GM19023 (cell line): ENCODE data around the gene CETP.

ENCODE experiments used
- ATAC-seq: cut with Tn5 transposase; IDR thresholded peaks from one replicate; pipeline ENCODE4 v1.9.1; 2021; ENCODE audit warnings: mild to moderate bottlenecking, moderate library complexity; ENCODE audit not compliant: unreplicated experiment

The CETP gene

GRCh38 chr16:56961851-56962281 lies at the start of gene CETP:
Gene CETP, plus strand, starts transcription at chr16:56961950. Its CDS starts 30 bp downstream, at chr16:56961980.
- ATAC-seq: no peak

- no peak for ATAC-seq
These were observed 48.7 kb upstream of the CETP start for GRCh38 chr16:56912746-56913708.

GRCh38 chr16:56914896-56915295 lies 46.9 kb upstream of the CETP start:
- ATAC-seq: no peak

- ATAC-seq: no peak
These were observed 46.2 kb upstream of the CETP start for GRCh38 chr16:56915336-56916119.

GRCh38 chr16:56916571-56917403 lies 45.0 kb upstream of the CETP start:
- ATAC-seq: peak; percentile 62

- ATAC-seq: no peak
These were observed 43.2 kb upstream of the CETP start for GRCh38 chr16:56918467-56919012.

- no peak for ATAC-seq
These were observed 42.5 kb upstream of the CETP start for GRCh38 chr16:56919099-56919800.

- no peak for ATAC-seq
These were observed 40.2 kb upstream of the CETP start for GRCh38 chr16:56921571-56921970.

GRCh38 chr16:56923481-56924091 lies 38.2 kb upstream of the CETP start:
- ATAC-seq: no peak

- ATAC-seq: no peak
These were observed 34.3 kb upstream of the CETP start for GRCh38 chr16:56927471-56927870.

GRCh38 chr16:56929639-56930038 lies 32.1 kb upstream of the CETP start:
- ATAC-seq: no peak

GRCh38 chr16:56930486-56931270 lies 31.1 kb upstream of the CETP start:
- ATAC-seq: no peak

- ATAC-seq: peak; percentile 38
These were observed 30.4 kb upstream of the CETP start for GRCh38 chr16:56931271-56931891.

- ATAC-seq: peak; percentile 89
These were observed 29.6 kb upstream of the CETP start, which contains the start of gene HERPUD1 for GRCh38 chr16:56931892-56932720. Gene HERPUD1, plus strand, starts transcription at chr16:56932142. Its CDS starts 103 bp downstream, at chr16:56932245.

GRCh38 chr16:56932721-56933619 lies 28.8 kb upstream of the CETP start:
- ATAC-seq: no peak
